Loucy (cell line): ENCODE results near the gene RANBP9.

Experiments used
- H2AFZ ChIP-seq: fragments of 200-600 bp; sonication (generic); 2 replicates; pipeline ENCODE4 v1.6.0; 2016; ENCODE audit warnings: antibody characterized with exemption, mild to moderate bottlenecking, low read length, moderate library complexity
- H3F3A ChIP-seq: fragments of 200-600 bp; 2 replicates; pipeline ENCODE4 v1.6.0; 2016; ENCODE audit warnings: antibody characterized with exemption, low read depth, mild to moderate bottlenecking
- H3K27me3 ChIP-seq: fragments of 200-600 bp; sonication (generic); 2 replicates; pipeline ENCODE4 v1.6.1; 2014; ENCODE audit warnings: low read length, mild to moderate bottlenecking; ENCODE audit not compliant: insufficient read depth, poor library complexity, severe bottlenecking
- H3K36me3 ChIP-seq: fragments of 200-600 bp; sonication (generic); 2 replicates; pipeline ENCODE4 v1.6.1; 2016; ENCODE audit warnings: low read length; ENCODE audit not compliant: insufficient read depth
- H3K4me1 ChIP-seq: fragments of 200-600 bp; sonication (generic); 2 replicates; pipeline ENCODE4 v1.5.1; 2014; ENCODE audit warnings: low read length, mild to moderate bottlenecking; ENCODE audit not compliant: insufficient read depth, poor library complexity, severe bottlenecking
- H3K4me2 ChIP-seq: fragments of 200-600 bp; sonication (generic); 2 replicates; pipeline ENCODE4 v1.6.0; 2014; ENCODE audit warnings: antibody characterized with exemption, low read length, low read depth, mild to moderate bottlenecking; ENCODE audit not compliant: poor library complexity, severe bottlenecking
- H3K4me3 ChIP-seq: fragments of 200-600 bp; sonication (generic); 2 replicates; pipeline ENCODE4 v1.5.1; 2014; ENCODE audit warnings: low read length, mild to moderate bottlenecking, mixed read lengths; ENCODE audit not compliant: poor library complexity, severe bottlenecking
- H3K79me2 ChIP-seq: fragments of 200-600 bp; sonication (generic); 2 replicates; pipeline ENCODE4 v1.6.1; 2014; ENCODE audit warnings: low read length; ENCODE audit not compliant: insufficient read depth
- H3K9ac ChIP-seq: fragments of 200-600 bp; sonication (generic); 2 replicates; pipeline ENCODE4 v1.6.0; 2014; ENCODE audit warnings: mild to moderate bottlenecking, low read depth, low read length, moderate library complexity; ENCODE audit not compliant: poor library complexity, severe bottlenecking
- H3K9me2 ChIP-seq: fragments of 200-600 bp; sonication (generic); replicated peaks from 2 replicates; pipeline ENCODE4 v1.6.1; 2016; ENCODE audit warnings: low read depth, low read length, mixed read lengths
- H3K9me3 ChIP-seq: fragments of 200-600 bp; sonication (generic); 2 replicates; pipeline ENCODE4 v1.6.1; 2014; ENCODE audit warnings: mild to moderate bottlenecking, antibody characterized with exemption, low read length, low read depth; ENCODE audit not compliant: insufficient read depth
- H4K20me1 ChIP-seq: fragments of 200-600 bp; sonication (generic); 2 replicates; pipeline ENCODE4 v1.6.0; 2014; ENCODE audit warnings: antibody characterized with exemption, low read length, mild to moderate bottlenecking; ENCODE audit not compliant: insufficient read depth, poor library complexity, severe bottlenecking
- EZH2phosphoT487 ChIP-seq: fragments of 200-600 bp; IDR thresholded peaks from 2 replicates; pipeline ENCODE4 v1.6.1; 2018; ENCODE audit warnings: antibody characterized with exemption, mild to moderate bottlenecking, moderate library complexity, borderline replicate concordance
- TF ChIP-seq, protein P1 (sequence below): fragments of 200-600 bp; sonication (generic); conservative IDR thresholded peaks from 2 replicates; pipeline ENCODE4 v1.5.1; 2014; ENCODE audit warnings: mild to moderate bottlenecking, antibody characterized with exemption, low read length

RANBP9 gene

DNA sequence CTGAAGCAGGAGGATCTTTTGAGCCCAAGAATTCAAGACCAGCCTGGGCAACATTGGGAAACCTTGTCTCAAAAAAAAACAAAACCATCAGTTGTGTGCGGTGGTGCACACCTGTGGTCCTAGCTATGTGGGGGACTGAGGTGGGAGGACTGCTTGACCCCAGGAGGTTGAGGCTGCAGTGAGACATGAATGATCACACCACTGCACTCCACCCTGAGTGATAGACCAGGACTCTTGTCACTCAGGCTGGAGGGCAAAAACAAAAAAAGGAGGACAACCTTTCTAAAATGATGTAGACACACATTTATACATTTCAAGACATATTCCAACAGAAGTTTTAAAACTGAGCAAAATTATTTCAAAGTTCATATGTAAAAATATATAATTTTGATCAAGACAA is 51.4 kb downstream of the RANBP9 start:
- Histone ChIP-seq H3K4me3 (no peak overlapping the region), H3K9me2 (no peaks in the 10 kb centered on the region), H2AFZ (no peak overlapping the region), H3K79me2 (peaks cover 92% of the 10 kb centered on the region), H3K4me2 (no peak overlapping the region), H3K36me3 (peaks cover 16% of the 10 kb centered on the region), H3F3A (no peaks in the 10 kb centered on the region), H3K9me3 (no peaks in the 10 kb centered on the region), H3K9ac (no peak overlapping the region), H3K4me1 (peaks cover 27% of the 10 kb centered on the region), H3K27me3 (no peaks in the 10 kb centered on the region), H4K20me1 (peaks cover 68% of the 10 kb centered on the region)
- TF ChIP-seq, protein P1, sequence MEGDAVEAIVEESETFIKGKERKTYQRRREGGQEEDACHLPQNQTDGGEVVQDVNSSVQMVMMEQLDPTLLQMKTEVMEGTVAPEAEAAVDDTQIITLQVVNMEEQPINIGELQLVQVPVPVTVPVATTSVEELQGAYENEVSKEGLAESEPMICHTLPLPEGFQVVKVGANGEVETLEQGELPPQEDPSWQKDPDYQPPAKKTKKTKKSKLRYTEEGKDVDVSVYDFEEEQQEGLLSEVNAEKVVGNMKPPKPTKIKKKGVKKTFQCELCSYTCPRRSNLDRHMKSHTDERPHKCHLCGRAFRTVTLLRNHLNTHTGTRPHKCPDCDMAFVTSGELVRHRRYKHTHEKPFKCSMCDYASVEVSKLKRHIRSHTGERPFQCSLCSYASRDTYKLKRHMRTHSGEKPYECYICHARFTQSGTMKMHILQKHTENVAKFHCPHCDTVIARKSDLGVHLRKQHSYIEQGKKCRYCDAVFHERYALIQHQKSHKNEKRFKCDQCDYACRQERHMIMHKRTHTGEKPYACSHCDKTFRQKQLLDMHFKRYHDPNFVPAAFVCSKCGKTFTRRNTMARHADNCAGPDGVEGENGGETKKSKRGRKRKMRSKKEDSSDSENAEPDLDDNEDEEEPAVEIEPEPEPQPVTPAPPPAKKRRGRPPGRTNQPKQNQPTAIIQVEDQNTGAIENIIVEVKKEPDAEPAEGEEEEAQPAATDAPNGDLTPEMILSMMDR = no peak
- no peak for TF ChIP-seq EZH2phosphoT487

DNA sequence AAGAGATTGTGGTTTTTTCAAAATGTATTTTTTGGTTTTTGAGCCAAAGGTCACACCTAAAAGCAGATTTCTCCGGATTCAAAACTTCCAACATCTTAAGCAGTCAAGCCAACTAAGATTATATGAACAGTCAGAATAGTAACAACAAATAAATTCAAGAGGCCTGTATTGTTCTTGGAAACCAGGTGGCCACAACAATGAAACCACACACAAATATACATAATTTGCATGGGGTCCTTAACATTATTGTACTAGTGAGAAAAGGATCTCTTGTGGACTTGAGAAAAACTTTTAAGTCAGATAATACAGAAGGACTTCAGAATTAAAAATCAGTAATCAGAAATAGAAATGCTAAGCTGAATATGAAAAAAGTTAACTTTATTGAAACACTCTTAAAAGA is 55.9 kb downstream of the RANBP9 start:
- H3K4me2 ChIP-seq = no peak overlapping the region
- H3F3A ChIP-seq = no peaks in the 10 kb centered on the region
- H3K4me3 ChIP-seq = no peak overlapping the region
- H3K9me2 ChIP-seq = no peaks in the 10 kb centered on the region
- TF ChIP-seq, protein P1 = no peak
- TF ChIP-seq EZH2phosphoT487 = no peak
- H3K79me2 ChIP-seq = peaks cover 62% of the 10 kb centered on the region
- no peak overlapping the region for H3K9ac ChIP-seq
- no peaks in the 10 kb centered on the region for H3K9me3 ChIP-seq
- peaks cover 12% of the 10 kb centered on the region for H3K4me1 ChIP-seq
- H3K36me3 ChIP-seq = peaks cover 37% of the 10 kb centered on the region
- H3K27me3 ChIP-seq = no peaks in the 10 kb centered on the region
- H2AFZ ChIP-seq = no peak overlapping the region
- peaks cover 24% of the 10 kb centered on the region for H4K20me1 ChIP-seq

DNA sequence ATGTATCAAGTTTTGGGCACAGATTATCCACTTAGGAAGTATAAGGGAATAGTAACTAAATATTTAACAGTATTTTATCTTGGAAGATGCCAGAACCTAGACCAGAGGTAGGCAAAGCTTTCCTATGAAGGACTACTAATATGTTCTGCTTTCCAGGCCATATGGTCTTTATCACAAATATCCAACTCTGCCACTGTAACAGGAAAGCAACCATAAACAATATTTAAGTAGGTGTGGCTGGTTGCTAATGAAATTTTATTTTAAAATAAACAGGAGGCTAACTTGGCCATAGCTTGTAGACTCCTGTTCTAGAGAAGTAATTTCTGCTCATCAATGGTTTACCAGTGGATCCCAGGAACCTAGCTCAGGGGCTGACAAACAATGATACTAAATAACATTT is 57.1 kb downstream of the RANBP9 start:
- TF ChIP-seq EZH2phosphoT487 = no peak
- TF ChIP-seq, protein P1 = no peak
- no peak overlapping the region for H3K4me3 ChIP-seq
- H3K4me2 ChIP-seq = no peak overlapping the region
- no peaks in the 10 kb centered on the region for H3K9me3 ChIP-seq
- H3K4me1 ChIP-seq = peaks cover 12% of the 10 kb centered on the region
- no peak overlapping the region for H3K9ac ChIP-seq
- no peak overlapping the region for H2AFZ ChIP-seq
- peaks cover 43% of the 10 kb centered on the region for H3K36me3 ChIP-seq
- peaks cover 50% of the 10 kb centered on the region for H3K79me2 ChIP-seq
- peaks cover 15% of the 10 kb centered on the region for H4K20me1 ChIP-seq
- no peaks in the 10 kb centered on the region for H3K27me3 ChIP-seq
- no peaks in the 10 kb centered on the region for H3F3A ChIP-seq
- no peaks in the 10 kb centered on the region for H3K9me2 ChIP-seq
